Neural cell (in vitro differentiated cells): ENCODE measurements around the gene ADGRB3. TPM values are rescaled to one million over a fixed set of nuclear protein-coding genes. Genes with fewer than 3 reads are reported as not detected.

ENCODE experiments used
- H2AFZ ChIP-seq: fragments of 200-600, 300-800 bp; sonication (generic), shearing (Covaris generic); 2 replicates; pipeline ENCODE4 v1.6.0; 2014; ENCODE audit warnings: low read depth, mild to moderate bottlenecking, antibody characterized with exemption, low read length, moderate library complexity
- H3F3A ChIP-seq: fragments of 200-600 bp; shearing (Covaris generic); 2 replicates; pipeline ENCODE4 v1.6.1; 2016; ENCODE audit warnings: mild to moderate bottlenecking, moderate library complexity, mixed read lengths, antibody characterized with exemption, low read length; ENCODE audit not compliant: insufficient read depth, poor library complexity, severe bottlenecking
- H3K27ac ChIP-seq: fragments of 200-600, 300-800 bp; sonication (generic), shearing (Covaris generic); 2 replicates; pipeline ENCODE4 v1.5.1; 2014; ENCODE audit warnings: mild to moderate bottlenecking, low read length, moderate library complexity
- H3K27me3 ChIP-seq: fragments of 300-800, 200-600 bp; sonication (generic), shearing (Covaris generic); 2 replicates; pipeline ENCODE4 v1.6.0; 2014; ENCODE audit warnings: mild to moderate bottlenecking, low read depth, low read length, moderate library complexity; ENCODE audit not compliant: insufficient read depth
- H3K36me3 ChIP-seq: fragments of 300-800, 200-600 bp; sonication (generic), shearing (Covaris generic); 2 replicates; pipeline ENCODE4 v1.5.1; 2014; ENCODE audit warnings: mild to moderate bottlenecking, antibody characterized with exemption, low read length, moderate library complexity; ENCODE audit not compliant: insufficient read depth
- H3K4me2 ChIP-seq: fragments of 300-800, 200-600 bp; sonication (generic), shearing (Covaris generic); 2 replicates; pipeline ENCODE4 v1.6.0; 2014; ENCODE audit warnings: mild to moderate bottlenecking, low read length
- H3K4me3 ChIP-seq: fragments of 300-800, 200-600 bp; sonication (generic), shearing (Covaris generic); 2 replicates; pipeline ENCODE4 v1.5.1; 2014; ENCODE audit warnings: mild to moderate bottlenecking, low read length, moderate library complexity
- H3K79me2 ChIP-seq: fragments of 200-600 bp; shearing (Covaris generic); replicated peaks from 2 replicates; pipeline ENCODE4 v1.6.0; 2014; ENCODE audit warnings: mild to moderate bottlenecking, low read length, moderate library complexity; ENCODE audit not compliant: insufficient read depth
- H3K9ac ChIP-seq: fragments of 300-800, 200-600 bp; sonication (generic), shearing (Covaris generic); 2 replicates; pipeline ENCODE4 v1.6.1; 2016; ENCODE audit warnings: mild to moderate bottlenecking, low read length, mixed read lengths
- H3K9me2 ChIP-seq: fragments of 200-600 bp; shearing (Covaris generic); 2 replicates; pipeline ENCODE4 v1.6.1; 2016; ENCODE audit warnings: mild to moderate bottlenecking, low read length, mixed read lengths; ENCODE audit not compliant: insufficient read depth
- H3K9me3 ChIP-seq: fragments of 200-600, 300-800 bp; sonication (generic), shearing (Covaris generic); 2 replicates; pipeline ENCODE4 v1.6.1; 2016; ENCODE audit warnings: mild to moderate bottlenecking, mixed run types, low read length, moderate library complexity, mixed read lengths
- H4K20me1 ChIP-seq: fragments of 200-600 bp; shearing (Covaris generic); 2 replicates; pipeline ENCODE4 v1.6.1; 2016; ENCODE audit warnings: mild to moderate bottlenecking, mixed run types; ENCODE audit not compliant: insufficient read depth
- CTCF ChIP-seq: fragments of 450-650 bp; IDR thresholded peaks from 2 replicates; pipeline ENCODE4 v1.5.1; 2014; ENCODE audit warnings: antibody characterized with exemption, mild to moderate bottlenecking, moderate library complexity; ENCODE audit not compliant: poor library complexity, severe bottlenecking
- EP300 ChIP-seq: fragments of 450-650 bp; conservative IDR thresholded peaks from 2 replicates; pipeline ENCODE4 v1.6.1; 2014; ENCODE audit warnings: antibody characterized with exemption, mild to moderate bottlenecking, moderate library complexity; ENCODE audit not compliant: poor library complexity, severe bottlenecking
- EZH2 ChIP-seq: fragments of 200-600, 300-800 bp; shearing (Covaris generic), sonication (generic); IDR thresholded peaks from 2 replicates; pipeline ENCODE4 v1.6.1; 2014; ENCODE audit warnings: antibody characterized with exemption, low read length, borderline replicate concordance, mild to moderate bottlenecking; ENCODE audit not compliant: insufficient read depth, poor library complexity, severe bottlenecking
- MXI1 ChIP-seq: fragments of 450-650 bp; conservative IDR thresholded peaks from 2 replicates; pipeline ENCODE4 v1.6.1; 2014; ENCODE audit warnings: antibody characterized with exemption, mild to moderate bottlenecking; ENCODE audit not compliant: poor library complexity, severe bottlenecking
- POLR2AphosphoS5 ChIP-seq: IDR thresholded peaks from 2 replicates; pipeline ENCODE4 v1.6.1; 2012
- RAD21 ChIP-seq: fragments of 450-650 bp; conservative IDR thresholded peaks from 2 replicates; pipeline ENCODE4 v1.6.1; 2014; ENCODE audit warnings: antibody characterized with exemption, mild to moderate bottlenecking, moderate library complexity
- REST ChIP-seq: IDR thresholded peaks from 2 replicates; pipeline ENCODE4 v1.6.1; 2012; ENCODE audit warnings: borderline replicate concordance
- SMC3 ChIP-seq: fragments of 450-650 bp; conservative IDR thresholded peaks from 2 replicates; pipeline ENCODE4 v1.6.1; 2014; ENCODE audit warnings: antibody characterized with exemption, mild to moderate bottlenecking, moderate library complexity; ENCODE audit not compliant: poor library complexity
- TAF1 ChIP-seq: IDR thresholded peaks from 2 replicates; pipeline ENCODE4 v1.6.1; 2012; ENCODE audit warnings: low read depth
- polyA plus RNA-seq: library from polyadenylated mRNA; depleted of rRNA; stranded (reverse); fragments of >200 nt; gene quantifications from 2 replicates; pipeline ENCODE4 v1.2.3, GENCODE V29; 2014

The ADGRB3 gene
- polyA plus RNA-seq, 1 donor from 2014 or later: 66.5 TPM

GRCh38 chr6:68680264-68680663 is 45.2 kb downstream of the ADGRB3 start:
- no peaks in the 10 kb centered on the region for H4K20me1 ChIP-seq
- H3K4me2 ChIP-seq: no peak overlapping the region

GRCh38 chr6:68689910-68690309 is 54.8 kb downstream of the ADGRB3 start:
- Histone ChIP-seq H3K27ac (no peak overlapping the region), H3F3A (no peaks in the 10 kb centered on the region), H2AFZ (no peak overlapping the region), H3K79me2 (no peaks in the 10 kb centered on the region), H3K4me2 (no peak overlapping the region), H4K20me1 (no peaks in the 10 kb centered on the region), H3K9ac (no peak overlapping the region), H3K9me2 (no peaks in the 10 kb centered on the region), H3K36me3 (no peaks in the 10 kb centered on the region), H3K4me3 (no peak overlapping the region), H3K27me3 (no peaks in the 10 kb centered on the region), H3K9me3 (no peaks in the 10 kb centered on the region)
- TF ChIP-seq RAD21 (no peak), POLR2AphosphoS5 (no peak), CTCF (no peak), MXI1 (no peak), EP300 (no peak), TAF1 (no peak), EZH2 (no peak)

More at GRCh38 chr6:68680264-68680663, 45.2 kb downstream of the ADGRB3 start:
- Histone ChIP-seq H3K27ac (no peak overlapping the region), H3K4me3 (no peak overlapping the region), H3K36me3 (no peaks in the 10 kb centered on the region), H3K9me3 (no peaks in the 10 kb centered on the region), H3K9ac (no peak overlapping the region), H3K27me3 (no peaks in the 10 kb centered on the region), H2AFZ (no peak overlapping the region), H3F3A (no peaks in the 10 kb centered on the region), H3K9me2 (no peaks in the 10 kb centered on the region), H3K79me2 (peaks cover 3% of the 10 kb centered on the region)
- TF ChIP-seq CTCF (no peak), EP300 (no peak), POLR2AphosphoS5 (no peak), MXI1 (no peak), SMC3 (no peak), RAD21 (no peak), TAF1 (no peak), EZH2 (no peak), REST (no peak)
